Measurements from ENCODE around the gene MACO1.

DNA sequence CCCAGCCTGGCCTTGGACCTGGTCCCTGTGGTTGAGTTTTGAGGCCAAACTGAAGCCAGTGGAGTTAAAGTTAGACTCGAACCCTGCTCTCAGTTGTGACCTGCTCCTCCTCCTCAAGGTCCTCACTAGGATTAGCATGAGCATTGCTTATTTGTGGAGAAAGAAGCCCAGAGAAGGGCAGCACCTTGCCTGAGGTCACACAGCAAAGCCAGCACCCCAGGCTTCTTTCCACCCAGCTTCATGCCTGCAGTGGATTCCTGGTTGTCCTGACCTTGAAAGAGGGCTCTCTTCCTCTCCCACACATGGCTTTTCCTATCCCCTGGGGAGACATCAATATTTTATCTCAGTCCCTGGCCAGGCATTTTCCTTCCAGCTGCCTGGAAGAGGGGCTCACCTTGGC is 115.5 kb downstream of the MACO1 start:
- no peak for TF ChIP-seq CTCF (IDR thresholded peaks at IDR 0.05)
- TF ChIP-seq POLR2A (IDR thresholded peaks at IDR 0.05; ENCODE audit: low read depth), result no peak

All from esophagus muscularis mucosa (tissue), 3 donors.